Measurements from ENCODE around the gene GARNL3.

The GARNL3 gene

GRCh38 chr9:127277770-127278169 lies 13.2 kb downstream of the GARNL3 start:
- no peak for DNase-seq (ENCODE audit: low read depth)

GRCh38 chr9:127278372-127278771 lies 13.8 kb downstream of the GARNL3 start:
- DNase-seq (ENCODE audit: low read depth): no peak
- TF ChIP-seq CTCF (conservative IDR thresholded peaks at IDR 0.05; ENCODE audit: low read length): no peak

More at GRCh38 chr9:127277770-127278169, 13.2 kb downstream of the GARNL3 start:
- no peak for TF ChIP-seq CTCF (conservative IDR thresholded peaks at IDR 0.05; ENCODE audit: low read length)
- H3K4me3 ChIP-seq (ENCODE audit: low read length): no peak overlapping the region

GRCh38 chr9:127279717-127280285 lies 15.2 kb downstream of the GARNL3 start:
- DNase-seq (ENCODE audit: low read depth): no peak
- no peak for TF ChIP-seq CTCF (conservative IDR thresholded peaks at IDR 0.05; ENCODE audit: low read length)
- H3K4me3 ChIP-seq (ENCODE audit: low read length): no peak overlapping the region

More at GRCh38 chr9:127278372-127278771, 13.8 kb downstream of the GARNL3 start:
- H3K4me3 ChIP-seq (ENCODE audit: low read length): no peak overlapping the region

- H3K4me3 ChIP-seq (ENCODE audit: low read length): no peak overlapping the region
- no peak for TF ChIP-seq CTCF (conservative IDR thresholded peaks at IDR 0.05; ENCODE audit: low read length)
- no peak for DNase-seq (ENCODE audit: low read depth)
These were observed 16.5 kb downstream of the GARNL3 start for GRCh38 chr9:127280880-127281660.

- no peak for TF ChIP-seq CTCF (conservative IDR thresholded peaks at IDR 0.05; ENCODE audit: low read length)
- DNase-seq (ENCODE audit: low read depth): no peak
- H3K4me3 ChIP-seq (ENCODE audit: low read length): no peak overlapping the region
These were observed 17.3 kb downstream of the GARNL3 start for GRCh38 chr9:127281891-127282290.

GRCh38 chr9:127282611-127283010 lies 18.0 kb downstream of the GARNL3 start:
- no peak overlapping the region for H3K4me3 ChIP-seq (ENCODE audit: low read length)
- no peak for TF ChIP-seq CTCF (conservative IDR thresholded peaks at IDR 0.05; ENCODE audit: low read length)
- no peak for DNase-seq (ENCODE audit: low read depth)

- no peak overlapping the region for H3K4me3 ChIP-seq (ENCODE audit: low read length)
- DNase-seq (ENCODE audit: low read depth): no peak
- TF ChIP-seq CTCF (conservative IDR thresholded peaks at IDR 0.05; ENCODE audit: low read length): no peak
These were observed 18.6 kb downstream of the GARNL3 start for GRCh38 chr9:127283135-127283534.
